ENCODE measurements around the gene PDE1A.

PDE1A gene

GRCh38 chr2:182113334-182113733, 313.5 kb downstream of the PDE1A start:
- DNase-seq, result no peak

GRCh38 chr2:182110347-182110746, 316.5 kb downstream of the PDE1A start:
- DNase-seq, result no peak

- DNase-seq, result no peak
These were observed 323.3 kb downstream of the PDE1A start for GRCh38 chr2:182103526-182103925.

- no peak for DNase-seq
These were observed 325.6 kb downstream of the PDE1A start for GRCh38 chr2:182101263-182101662.

- DNase-seq, result no peak
These were observed 328.2 kb downstream of the PDE1A start for GRCh38 chr2:182098648-182099047.

GRCh38 chr2:182097571-182098164, 329.2 kb downstream of the PDE1A start:
- no peak for DNase-seq

GRCh38 chr2:182090486-182090885, 336.4 kb downstream of the PDE1A start:
- DNase-seq, result no peak

Measured in NCI-H187 treated with DMSO at 0.1 percent for 48 hours (cell line).